RKO (cell line): ENCODE measurements around the gene MAPK13.
"Not testable (repeated sequence)": the region's sequence is repeated elsewhere in the genome, so short reads cannot be mapped to it uniquely, and the experiment has no call there.

Experiments
- DNase-seq: peaks from one replicate; pipeline ENCODE4 v3.0.0-alpha.2; 2016; ENCODE audit warnings: low spot score

MAPK13 gene

GRCh38 chr6:36115412-36115811 is 14.9 kb upstream of the MAPK13 start:
- DNase-seq: no peak

GRCh38 chr6:36116066-36116864 is 14.0 kb upstream of the MAPK13 start:
- no peak for DNase-seq

- DNase-seq: no peak
Measured at GRCh38 chr6:36116943-36117342, 13.4 kb upstream of the MAPK13 start.

GRCh38 chr6:36117658-36118549 is 12.4 kb upstream of the MAPK13 start:
- no peak for DNase-seq

- peak; percentile 45 for DNase-seq
Measured at GRCh38 chr6:36118550-36119107, 11.7 kb upstream of the MAPK13 start.

- DNase-seq: no peak
Measured at GRCh38 chr6:36119209-36119608, 11.1 kb upstream of the MAPK13 start.

GRCh38 chr6:36120018-36120417 is 10.3 kb upstream of the MAPK13 start:
- no peak for DNase-seq

GRCh38 chr6:36120539-36120938 is 9.8 kb upstream of the MAPK13 start:
- no peak for DNase-seq

GRCh38 chr6:36120979-36121786 is 9.1 kb upstream of the MAPK13 start:
- DNase-seq: peak; percentile 51

GRCh38 chr6:36121787-36122494 is 8.4 kb upstream of the MAPK13 start:
- no peak for DNase-seq

- no peak for DNase-seq
Measured at GRCh38 chr6:36122495-36123269, 7.6 kb upstream of the MAPK13 start.

GRCh38 chr6:36123270-36124139 is 6.8 kb upstream of the MAPK13 start:
- DNase-seq: peak; percentile 67

- not testable (repeated sequence) for DNase-seq
Measured at GRCh38 chr6:36124346-36124745, 6.0 kb upstream of the MAPK13 start.

- DNase-seq: no peak
Measured at GRCh38 chr6:36124881-36125280, 5.4 kb upstream of the MAPK13 start.

GRCh38 chr6:36125575-36125974 is 4.7 kb upstream of the MAPK13 start:
- no peak for DNase-seq

GRCh38 chr6:36126121-36126520 is 4.2 kb upstream of the MAPK13 start:
- no peak for DNase-seq

GRCh38 chr6:36126553-36127458 is 3.5 kb upstream of the MAPK13 start:
- DNase-seq: peak; percentile 88

- DNase-seq: peak; percentile 99
Measured at GRCh38 chr6:36127462-36128016, 2.8 kb upstream of the MAPK13 start.
